Hypothalamus (tissue), 51 donors: ENCODE results near the gene ARHGAP9.

Experiments used
- DNase-seq, 51 donors: peaks; one replicate each; lab custom pipeline; 2025; lab: John Stamatoyannopoulos, UW

ARHGAP9 gene

DNA sequence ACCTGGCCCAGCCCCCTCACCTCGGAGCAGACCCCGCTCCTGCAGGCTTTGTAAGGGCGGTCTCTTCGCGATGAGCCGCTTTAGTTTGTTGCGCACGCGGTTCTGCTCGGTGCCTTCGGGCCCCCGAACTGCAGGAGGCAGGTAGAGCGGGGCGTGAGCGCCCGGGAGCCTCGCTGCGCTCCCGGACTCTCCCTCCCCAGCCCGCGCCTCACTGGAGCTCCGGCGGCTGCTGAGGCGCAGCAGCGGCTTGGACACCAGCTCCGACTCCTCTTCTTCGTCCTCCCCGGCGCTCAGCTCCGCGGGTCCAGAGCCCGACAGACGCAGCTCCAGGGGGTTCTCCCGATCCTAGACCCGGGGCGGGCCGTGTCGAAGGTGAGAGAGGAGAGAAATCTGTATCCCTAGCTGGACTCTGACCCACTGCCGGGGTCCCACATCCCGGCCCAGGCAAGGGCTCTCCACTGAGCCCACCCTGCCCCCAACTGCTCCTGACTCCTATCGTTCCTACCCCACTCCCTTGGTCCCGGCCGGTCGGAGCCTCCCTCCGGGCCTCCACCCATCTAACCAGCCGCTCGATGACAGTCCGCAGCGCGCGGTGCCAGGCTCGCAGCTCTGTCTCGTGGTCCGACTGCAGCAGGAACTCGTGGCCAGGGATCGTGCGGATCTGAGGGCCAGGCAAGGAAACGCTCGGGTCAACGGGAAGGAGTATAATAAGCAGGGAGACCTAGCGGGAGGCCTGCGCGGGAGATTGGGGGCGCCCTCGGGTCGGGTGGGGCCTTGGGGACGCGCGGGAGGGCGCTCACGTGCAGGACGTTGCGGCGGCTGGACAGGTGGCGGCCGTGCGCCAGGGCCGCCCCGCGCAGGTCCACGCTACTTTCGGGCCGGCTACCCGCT lies 4.2 kb downstream of the ARHGAP9 start:
- DNase-seq, result peak in 3 of 51 donors; percentile 12 to 32 (median 13)

- no peak for DNase-seq
These were observed 4.8 kb downstream of the ARHGAP9 start for GRCh38 chr12:57474862-57475261.

GRCh38 chr12:57474430-57474829 lies 5.2 kb downstream of the ARHGAP9 start:
- no peak for DNase-seq

DNA sequence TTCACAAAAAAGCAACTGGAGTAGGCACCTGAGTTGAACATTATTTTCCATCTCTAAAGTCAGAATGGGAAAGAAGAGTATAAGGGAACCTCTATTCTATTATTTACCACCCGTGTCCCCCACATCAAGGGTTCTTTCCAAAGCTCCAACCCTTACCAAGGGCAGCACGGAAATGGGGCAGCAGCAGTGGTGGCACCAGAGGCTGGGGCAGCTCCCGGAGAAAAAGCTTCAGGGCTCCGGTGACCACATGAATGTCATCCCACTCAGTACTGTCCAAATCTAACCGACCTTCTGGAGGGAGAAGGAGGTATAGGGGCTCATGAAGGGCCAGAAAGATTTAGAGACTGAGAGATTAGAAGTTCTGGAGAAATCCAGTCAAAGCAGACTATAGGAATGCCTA lies 5.8 kb downstream of the ARHGAP9 start:
- DNase-seq, result no peak

GRCh38 chr12:57473392-57473791 lies 6.3 kb downstream of the ARHGAP9 start:
- DNase-seq, result no peak

- DNase-seq, result no peak
These were observed 7.3 kb downstream of the ARHGAP9 start for GRCh38 chr12:57472391-57472790.

- no peak for DNase-seq
These were observed 8.0 kb downstream of the ARHGAP9 start for GRCh38 chr12:57471661-57472060.

DNA sequence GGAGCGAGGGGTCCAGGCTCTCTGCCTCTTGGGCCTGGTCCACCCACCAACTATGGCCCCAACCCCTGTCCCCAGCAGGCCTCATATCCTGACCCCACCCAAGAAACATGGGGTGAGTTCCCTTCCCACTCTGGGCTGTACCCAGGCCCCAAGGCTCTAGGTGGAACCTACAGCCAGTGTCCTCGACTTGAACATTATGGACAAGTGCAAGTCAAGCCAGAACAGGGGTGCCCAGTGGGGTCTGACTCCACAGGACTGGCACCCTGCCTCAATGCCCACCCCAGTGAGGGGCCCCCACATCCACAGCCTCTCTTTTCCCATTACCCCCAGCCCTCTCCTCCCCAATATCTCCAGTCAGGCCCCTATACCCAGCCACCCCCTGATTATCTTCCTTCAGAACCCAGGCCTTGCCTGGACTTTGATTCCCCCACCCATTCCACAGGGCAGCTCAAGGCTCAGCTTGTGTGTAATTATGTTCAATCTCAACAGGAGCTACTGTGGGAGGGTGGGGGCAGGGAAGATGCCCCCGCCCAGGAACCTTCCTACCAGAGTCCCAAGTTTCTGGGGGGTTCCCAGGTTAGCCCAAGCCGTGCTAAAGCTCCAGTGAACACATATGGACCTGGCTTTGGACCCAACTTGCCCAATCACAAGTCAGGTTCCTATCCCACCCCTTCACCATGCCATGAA lies 8.6 kb downstream of the ARHGAP9 start:
- no peak for DNase-seq

DNA sequence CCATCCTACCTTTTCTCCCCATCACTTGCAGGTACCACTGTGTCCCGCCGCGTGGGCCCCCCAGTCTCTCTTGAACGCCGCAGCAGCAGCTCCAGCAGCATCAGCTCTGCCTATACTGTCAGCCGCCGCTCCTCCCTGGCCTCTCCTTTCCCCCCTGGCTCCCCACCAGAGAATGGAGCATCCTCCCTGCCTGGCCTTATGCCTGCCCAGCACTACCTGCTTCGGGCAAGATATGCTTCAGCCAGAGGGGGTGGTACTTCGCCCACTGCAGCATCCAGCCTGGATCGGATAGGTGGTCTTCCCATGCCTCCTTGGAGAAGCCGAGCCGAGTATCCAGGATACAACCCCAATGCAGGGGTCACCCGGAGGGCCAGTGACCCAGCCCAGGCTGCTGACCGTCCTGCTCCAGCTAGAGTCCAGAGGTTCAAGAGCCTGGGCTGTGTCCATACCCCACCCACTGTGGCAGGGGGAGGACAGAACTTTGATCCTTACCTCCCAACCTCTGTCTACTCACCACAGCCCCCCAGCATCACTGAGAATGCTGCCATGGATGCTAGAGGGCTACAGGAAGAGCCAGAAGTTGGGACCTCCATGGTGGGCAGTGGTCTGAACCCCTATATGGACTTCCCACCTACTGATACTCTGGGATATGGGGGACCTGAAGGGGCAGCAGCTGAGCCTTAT lies 9.2 kb downstream of the ARHGAP9 start:
- DNase-seq, result no peak

DNA sequence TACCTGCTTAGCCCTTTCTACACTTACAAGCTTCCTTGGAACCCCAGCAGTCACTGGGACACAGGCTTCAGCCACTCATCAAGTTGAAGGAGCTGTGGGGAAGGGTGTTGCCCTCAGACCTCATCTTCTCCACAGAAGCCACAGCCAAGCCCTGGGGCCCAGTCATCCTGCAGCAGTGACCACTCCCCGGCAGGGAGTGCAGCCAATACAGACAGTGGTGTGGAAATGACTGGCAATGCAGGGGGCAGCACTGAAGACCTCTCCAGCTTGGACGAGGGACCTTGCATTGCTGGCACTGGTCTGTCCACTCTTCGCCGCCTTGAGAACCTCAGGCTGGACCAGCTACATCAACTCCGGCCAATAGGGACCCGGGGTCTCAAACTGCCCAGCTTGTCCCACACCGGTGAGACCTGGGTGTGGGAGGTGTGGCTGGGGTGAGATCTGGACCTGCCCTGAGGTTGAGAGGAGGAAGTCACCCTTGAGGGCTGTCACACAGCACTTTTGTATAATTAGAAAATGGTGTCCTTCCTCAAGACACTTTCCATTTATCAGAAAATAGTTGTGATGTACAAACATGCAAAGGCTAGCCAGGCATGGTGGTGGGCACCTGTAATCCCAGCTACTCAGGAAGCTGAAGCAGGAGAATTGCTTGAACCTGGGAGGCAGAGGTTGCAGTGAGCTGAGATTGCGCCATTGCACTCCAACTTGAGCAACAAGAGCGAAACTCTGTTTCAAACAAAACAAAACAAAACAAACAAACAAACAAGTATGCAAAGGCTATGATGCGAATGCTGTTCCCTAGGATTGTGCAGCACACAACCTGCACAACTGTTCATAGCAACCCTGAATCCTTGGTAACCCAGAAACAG lies 10.1 kb downstream of the ARHGAP9 start:
- DNase-seq, result no peak

- DNase-seq, result no peak
These were observed 11.8 kb downstream of the ARHGAP9 start for GRCh38 chr12:57467915-57468314.

DNA sequence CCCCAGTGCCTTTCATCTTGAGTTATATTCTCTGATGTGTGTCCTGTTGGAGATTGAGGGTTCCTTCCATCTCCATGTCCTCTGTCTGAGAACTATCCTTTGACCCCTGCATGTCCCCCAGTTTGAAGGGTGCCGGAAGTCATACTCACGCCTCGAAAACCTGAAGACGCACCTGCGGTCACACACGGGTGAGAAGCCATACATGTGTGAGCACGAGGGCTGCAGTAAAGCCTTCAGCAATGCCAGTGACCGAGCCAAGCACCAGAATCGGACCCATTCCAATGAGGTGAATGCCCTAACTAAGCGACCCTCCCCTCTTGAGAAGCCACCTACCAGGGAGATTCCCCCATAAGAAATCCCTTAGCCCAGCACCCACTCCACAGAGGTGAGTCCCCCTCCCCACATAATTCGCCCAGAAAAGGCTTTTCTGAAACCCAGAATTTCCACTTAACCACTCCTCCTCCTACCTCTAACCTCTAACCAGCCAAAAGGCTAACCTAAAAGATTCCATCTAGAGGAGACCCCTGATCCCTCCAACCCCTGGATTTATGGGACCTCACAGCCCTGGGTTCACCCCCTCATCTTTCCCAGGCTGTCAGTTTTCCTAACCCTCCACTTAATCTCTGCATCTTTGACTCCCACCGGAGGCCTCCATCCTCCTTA lies 12.3 kb downstream of the ARHGAP9 start:
- no peak for DNase-seq

DNA sequence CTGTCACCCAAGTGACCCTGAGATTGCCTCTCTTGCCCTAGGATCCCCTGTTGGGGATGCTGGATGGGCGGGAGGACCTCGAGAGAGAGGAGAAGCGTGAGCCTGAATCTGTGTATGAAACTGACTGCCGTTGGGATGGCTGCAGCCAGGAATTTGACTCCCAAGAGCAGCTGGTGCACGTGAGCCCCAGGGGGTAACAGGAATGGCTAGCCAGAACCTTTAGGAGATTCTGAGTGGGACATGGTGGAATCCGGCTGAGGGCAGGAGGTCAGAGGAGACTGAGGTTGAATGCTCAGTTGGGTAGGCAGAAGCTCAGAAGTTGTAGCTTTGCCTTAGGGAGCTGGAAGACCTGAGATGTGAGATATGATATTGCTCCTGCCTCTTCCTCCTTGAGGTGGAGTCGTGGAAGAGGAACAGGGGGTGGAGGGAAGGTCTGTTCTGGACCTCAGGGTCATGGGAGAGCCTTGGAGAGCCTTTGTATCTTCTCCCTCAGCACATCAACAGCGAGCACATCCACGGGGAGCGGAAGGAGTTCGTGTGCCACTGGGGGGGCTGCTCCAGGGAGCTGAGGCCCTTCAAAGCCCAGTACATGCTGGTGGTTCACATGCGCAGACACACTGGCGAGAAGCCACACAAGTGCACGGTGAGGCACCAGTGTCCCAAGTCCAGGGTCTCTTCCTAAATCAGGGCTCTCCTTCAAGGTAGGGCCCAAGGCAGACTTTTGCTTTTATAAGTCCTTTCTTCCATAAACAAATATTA lies 13.7 kb downstream of the ARHGAP9 start:
- no peak for DNase-seq

GRCh38 chr12:57465030-57465746 lies 14.5 kb downstream of the ARHGAP9 start:
- DNase-seq, result no peak

DNA sequence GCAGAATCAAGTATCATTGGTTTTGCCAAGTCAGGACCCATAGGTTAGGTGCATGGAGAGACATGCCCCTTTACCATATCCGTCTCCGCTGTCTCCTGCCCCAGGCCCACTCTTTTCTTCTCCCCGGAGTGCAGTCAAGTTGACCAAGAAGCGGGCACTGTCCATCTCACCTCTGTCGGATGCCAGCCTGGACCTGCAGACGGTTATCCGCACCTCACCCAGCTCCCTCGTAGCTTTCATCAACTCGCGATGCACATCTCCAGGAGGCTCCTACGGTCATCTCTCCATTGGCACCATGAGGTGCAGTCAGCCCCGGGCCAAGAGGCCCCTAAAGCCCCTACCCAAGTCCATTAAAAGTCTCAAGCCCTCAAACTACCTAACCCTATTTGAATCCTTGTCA lies 15.1 kb downstream of the ARHGAP9 start:
- DNase-seq, result no peak

GRCh38 chr12:57462912-57463253 lies 16.8 kb downstream of the ARHGAP9 start:
- DNase-seq, result peak in 1 of 51 donors; percentile 5

- peak in 49 of 51 donors; percentile 14 to 84 (median 60) for DNase-seq
These were observed 17.3 kb downstream of the ARHGAP9 start for GRCh38 chr12:57462251-57462911.

DNA sequence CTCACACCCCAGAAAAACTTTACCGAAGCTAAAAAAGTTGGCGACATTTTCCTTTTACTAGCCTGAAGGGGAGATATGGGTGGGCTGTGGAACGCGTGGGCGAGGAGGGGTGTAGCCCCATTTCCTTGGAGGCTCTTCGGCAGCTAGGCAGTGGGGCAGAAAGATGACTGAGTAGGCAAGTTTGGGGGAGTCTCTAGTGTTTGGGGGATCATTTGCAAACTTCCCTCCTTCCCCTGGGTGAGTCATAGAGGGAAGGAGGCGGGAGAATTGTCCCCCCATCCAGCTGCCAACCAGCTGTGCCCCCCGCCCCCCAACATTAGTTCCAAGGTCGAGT lies 17.8 kb downstream of the ARHGAP9 start:
- DNase-seq, result peak in 2 of 51 donors; percentile 17 to 41
